GM18909 (cell line): Measurements from ENCODE around the gene IQCF5.
"Not testable (repeated sequence)": the region's sequence is repeated elsewhere in the genome, so short reads cannot be mapped to it uniquely, and the experiment has no call there.

Experiments used
- ATAC-seq: cut with Tn5 transposase; IDR thresholded peaks from one replicate; pipeline ENCODE4 v1.9.1; 2021; ENCODE audit warnings: mild to moderate bottlenecking; ENCODE audit not compliant: unreplicated experiment, poor library complexity

Gene IQCF5

GRCh38 chr3:51875501-51875900 is at the start of gene IQCF5:
IQCF5 (minus strand) TSS chr3:51875601; CDS start chr3:51875531, 70 bp downstream.
- no peak for ATAC-seq

- no peak for ATAC-seq
Measured at GRCh38 chr3:51921081-51921578, 45.7 kb upstream of the IQCF5 start.

- ATAC-seq, result no peak
Measured at GRCh38 chr3:51916418-51916817, 41.0 kb upstream of the IQCF5 start.

- no peak for ATAC-seq
Measured at GRCh38 chr3:51908026-51908425, 32.6 kb upstream of the IQCF5 start.

- no peak for ATAC-seq
Measured at GRCh38 chr3:51904034-51904823, 28.8 kb upstream of the IQCF5 start.

GRCh38 chr3:51902361-51902760 is 27.0 kb upstream of the IQCF5 start:
- not testable (repeated sequence) for ATAC-seq

GRCh38 chr3:51900043-51900442 is 24.6 kb upstream of the IQCF5 start:
- ATAC-seq, result not testable (repeated sequence)

- ATAC-seq, result no peak
Measured at GRCh38 chr3:51897391-51897790, 22.0 kb upstream of the IQCF5 start.

- ATAC-seq, result no peak
Measured at GRCh38 chr3:51896607-51897305, 21.4 kb upstream of the IQCF5 start.

GRCh38 chr3:51894939-51895338 is 19.5 kb upstream of the IQCF5 start:
- no peak for ATAC-seq

GRCh38 chr3:51894391-51894790 is 19.0 kb upstream of the IQCF5 start:
- ATAC-seq, result no peak

- ATAC-seq, result no peak
Measured at GRCh38 chr3:51891242-51892039, 16.0 kb upstream of the IQCF5 start.

- no peak for ATAC-seq
Measured at GRCh38 chr3:51888463-51889105, 13.2 kb upstream of the IQCF5 start.

GRCh38 chr3:51887620-51888019 is 12.2 kb upstream of the IQCF5 start:
- ATAC-seq, result no peak

GRCh38 chr3:51886447-51886846 is 11.0 kb upstream of the IQCF5 start:
- ATAC-seq, result no peak

GRCh38 chr3:51879937-51880336 is 4.5 kb upstream of the IQCF5 start:
- no peak for ATAC-seq

- ATAC-seq, result no peak
Measured at GRCh38 chr3:51876186-51876585, 785 bp upstream of the IQCF5 start.

GRCh38 chr3:51874889-51875288 is 512 bp downstream of the IQCF5 start:
- ATAC-seq, result no peak

- no peak for ATAC-seq
Measured at GRCh38 chr3:51874411-51874810, 990 bp downstream of the IQCF5 start.

GRCh38 chr3:51873876-51874275 is 1.5 kb downstream of the IQCF5 start:
- ATAC-seq, result no peak
